ENCODE data around the gene CCDC28B. TPM values are rescaled to one million over a fixed set of nuclear protein-coding genes. Genes with fewer than 3 reads are reported as not detected.

CCDC28B gene
- total RNA-seq, 1 donor from 2014 or later: 38.1 TPM

- Mint-ChIP-seq H3K27ac (peak overlapping the region; percentile 61), H3K9me3 (no peaks in the 10 kb centered on the region), H3K27me3 (no peaks in the 10 kb centered on the region), H3K4me1 (peaks cover 73% of the 10 kb centered on the region), H3K4me3 (no peak overlapping the region), H3K36me3 (ENCODE audit: low read depth) (peaks cover 56% of the 10 kb centered on the region)
- no peak for DNase-seq
- intact Hi-C loops (cut with micrococcal nuclease): no loop called here
Observed at GRCh38 chr1:32198237-32199042, 2.0 kb upstream of the CCDC28B start.

- intact Hi-C loops (cut with micrococcal nuclease): no loop called here
- Mint-ChIP-seq H3K36me3 (ENCODE audit: low read depth) (peaks cover 55% of the 10 kb centered on the region), H3K27ac (no peak overlapping the region), H3K9me3 (no peaks in the 10 kb centered on the region), H3K4me1 (peaks cover 73% of the 10 kb centered on the region), H3K27me3 (no peaks in the 10 kb centered on the region), H3K4me3 (peak overlapping the region; percentile 90)
- DNase-seq: peak; percentile 59
Observed at GRCh38 chr1:32199043-32199716, 1.2 kb upstream of the CCDC28B start.

- DNase-seq: no peak
- Mint-ChIP-seq H3K4me1 (peaks cover 70% of the 10 kb centered on the region), H3K9me3 (no peaks in the 10 kb centered on the region), H3K27me3 (no peaks in the 10 kb centered on the region), H3K4me3 (peak overlapping the region; percentile 90), H3K27ac (peak overlapping the region; percentile 95), H3K36me3 (ENCODE audit: low read depth) (peaks cover 52% of the 10 kb centered on the region)
- intact Hi-C loops (cut with micrococcal nuclease): loop anchor here (1.0 kb wide), 1 partner anchor 19 kb away; no protein-coding TSS in a partner anchor
Observed at GRCh38 chr1:32199717-32200072, 700 bp upstream of the CCDC28B start.

- Mint-ChIP-seq H3K27me3 (no peaks in the 10 kb centered on the region), H3K4me1 (peaks cover 58% of the 10 kb centered on the region), H3K27ac (peak overlapping the region; percentile 95), H3K36me3 (ENCODE audit: low read depth) (peaks cover 39% of the 10 kb centered on the region), H3K9me3 (no peaks in the 10 kb centered on the region), H3K4me3 (peak overlapping the region; percentile 90)
- DNase-seq: peak; percentile 94
- intact Hi-C loops (cut with micrococcal nuclease): no loop called here
Observed at GRCh38 chr1:32201011-32201855, 838 bp downstream of the CCDC28B start.

- Mint-ChIP-seq H3K27ac (peak overlapping the region; percentile 88), H3K36me3 (ENCODE audit: low read depth) (peaks cover 24% of the 10 kb centered on the region), H3K4me1 (peaks cover 38% of the 10 kb centered on the region)
Observed at GRCh38 chr1:32204943-32205361, 4.6 kb downstream of the CCDC28B start.

GRCh38 chr1:32205401-32206370 is 5.3 kb downstream of the CCDC28B start, which contains the start of gene IQCC:
TSS of gene IQCC (plus strand) at chr1:32205671. CDS start at chr1:32205682, 11 bp downstream.
- Mint-ChIP-seq H3K4me1 (peaks cover 33% of the 10 kb centered on the region), H3K27ac (peak within 1 kb of the TSS; percentile 88), H3K9me3 (no peaks in the 10 kb centered on the region), H3K36me3 (ENCODE audit: low read depth) (peaks cover 20% of the 10 kb centered on the region), H3K27me3 (no peaks in the 10 kb centered on the region), H3K4me3 (peak within 1 kb of the TSS; percentile 91)
- intact Hi-C loops (cut with micrococcal nuclease): loop anchor here (1.0 kb wide), 1 partner anchor 17 kb away; the partner anchor contains the start of genes EIF3I and TMEM234
- peak; percentile 96 for DNase-seq

More at GRCh38 chr1:32204943-32205361, 4.6 kb downstream of the CCDC28B start:
- intact Hi-C loops (cut with micrococcal nuclease): loop anchor here (1.0 kb wide), 1 partner anchor 17 kb away; the partner anchor contains the start of genes EIF3I and TMEM234
- no peak for DNase-seq
- Mint-ChIP-seq H3K27me3 (no peaks in the 10 kb centered on the region), H3K9me3 (no peaks in the 10 kb centered on the region), H3K4me3 (peak overlapping the region; percentile 91)

- intact Hi-C loops (cut with micrococcal nuclease): no loop called here
- Mint-ChIP-seq H3K36me3 (ENCODE audit: low read depth) (peaks cover 12% of the 10 kb centered on the region), H3K27me3 (no peaks in the 10 kb centered on the region), H3K4me3 (no peak overlapping the region), H3K9me3 (no peaks in the 10 kb centered on the region), H3K27ac (peak overlapping the region; percentile 48), H3K4me1 (peaks cover 21% of the 10 kb centered on the region)
- DNase-seq: no peak
Observed at GRCh38 chr1:32208469-32208868, 8.1 kb downstream of the CCDC28B start.

GRCh38 chr1:32208891-32209328 is 8.5 kb downstream of the CCDC28B start, which contains the start of gene DCDC2B:
TSS of gene DCDC2B (plus strand) at chr1:32209089. CDS start at chr1:32209094, 5 bp downstream.
- Mint-ChIP-seq H3K36me3 (ENCODE audit: low read depth) (peaks cover 10% of the 10 kb centered on the region), H3K9me3 (no peaks in the 10 kb centered on the region), H3K27me3 (no peaks in the 10 kb centered on the region), H3K4me3 (no peak within 1 kb of the TSS), H3K4me1 (peaks cover 18% of the 10 kb centered on the region), H3K27ac (peak within 1 kb of the TSS; percentile 48)
- no peak for DNase-seq
- intact Hi-C loops (cut with micrococcal nuclease): no loop called here

- Mint-ChIP-seq H3K4me3 (no peak overlapping the region), H3K4me1 (peaks cover 19% of the 10 kb centered on the region), H3K36me3 (ENCODE audit: low read depth) (peaks cover 4% of the 10 kb centered on the region), H3K27me3 (no peaks in the 10 kb centered on the region), H3K9me3 (no peaks in the 10 kb centered on the region), H3K27ac (peak overlapping the region; percentile 49)
- peak; percentile 90 for DNase-seq
- intact Hi-C loops (cut with micrococcal nuclease): loop anchor here (1.0 to 2.0 kb wide), 2 partner anchors 156 to 199 kb away; no protein-coding TSS in a partner anchor
Observed at GRCh38 chr1:32215629-32216480, 15.5 kb downstream of the CCDC28B start.

GRCh38 chr1:32216566-32216965 is 16.2 kb downstream of the CCDC28B start:
- no peak for DNase-seq
- Mint-ChIP-seq H3K4me1 (peaks cover 24% of the 10 kb centered on the region), H3K4me3 (no peak overlapping the region), H3K27me3 (no peaks in the 10 kb centered on the region), H3K9me3 (no peaks in the 10 kb centered on the region), H3K27ac (no peak overlapping the region), H3K36me3 (ENCODE audit: low read depth) (peaks cover 4% of the 10 kb centered on the region)
- intact Hi-C loops (cut with micrococcal nuclease): no loop called here

- H3K4me1 Mint-ChIP-seq: peaks cover 32% of the 10 kb centered on the region
- intact Hi-C loops (cut with micrococcal nuclease): no loop called here
- no peak for DNase-seq
- H3K27me3 Mint-ChIP-seq: no peaks in the 10 kb centered on the region
- H3K9me3 Mint-ChIP-seq: no peaks in the 10 kb centered on the region
- peaks cover 6% of the 10 kb centered on the region for H3K36me3 Mint-ChIP-seq (ENCODE audit: low read depth)
- no peak overlapping the region for H3K27ac Mint-ChIP-seq
- no peak overlapping the region for H3K4me3 Mint-ChIP-seq
Observed at GRCh38 chr1:32219022-32219421, 18.6 kb downstream of the CCDC28B start.
